Fibroblast of lung (primary cell): ENCODE results near the gene RPEL1. TPM values are rescaled to one million over a fixed set of nuclear protein-coding genes. Genes with fewer than 3 reads are reported as not detected.

Experiments used
- DNase-seq, 2 donors: peaks; one replicate each; pipeline versions ENCODE4 v3.0.0 to v3.0.0-alpha.2; 2010; ENCODE audit warnings: low read depth in 2 of 2
- H2AFZ ChIP-seq: 2 replicates; pipeline ENCODE4 v1.5.1; 2012; ENCODE audit warnings: low read length, control low read depth, inconsistent platforms
- H3K27ac ChIP-seq: 2 replicates; pipeline ENCODE4 v1.5.1; 2011; ENCODE audit warnings: low read length, control low read depth; ENCODE audit not compliant: insufficient read depth
- H3K27me3 ChIP-seq: 2 replicates; pipeline ENCODE4 v1.5.1; 2011; ENCODE audit warnings: mild to moderate bottlenecking, low read length; ENCODE audit not compliant: control insufficient read depth, insufficient read depth
- H3K36me3 ChIP-seq: 2 replicates; pipeline ENCODE4 v1.5.1; 2011; ENCODE audit warnings: low read length; ENCODE audit not compliant: control insufficient read depth, insufficient read depth
- H3K4me1 ChIP-seq: 2 replicates; pipeline ENCODE4 v1.5.1; 2011; ENCODE audit warnings: low read length; ENCODE audit not compliant: control insufficient read depth, insufficient read depth; ENCODE audit errors: extremely low read depth
- H3K4me2 ChIP-seq: 2 replicates; pipeline ENCODE4 v1.5.1; 2011; ENCODE audit warnings: low read length, control low read depth; ENCODE audit not compliant: insufficient read depth; ENCODE audit errors: extremely low read depth
- H3K4me3 ChIP-seq, 4 experiments: fragments of 200-600 bp in 1 of 4; sonication (generic) in 1 of 4; replicated peaks in 1 of 4; 2 replicates each; pipeline ENCODE4 v1.5.1; 2011 to 2016; ENCODE audit warnings: low read length in 4 of 4, low read depth in 3 of 4, mild to moderate bottlenecking in 3 of 4, control low read depth in 2 of 4, inconsistent platforms in 1 of 4, mixed read lengths in 1 of 4; ENCODE audit not compliant: insufficient read depth in 1 of 4; ENCODE audit errors: control extremely low read depth in 1 of 4
- H3K79me2 ChIP-seq: 2 replicates; pipeline ENCODE4 v1.5.1; 2012; ENCODE audit warnings: mild to moderate bottlenecking, low read length, inconsistent platforms; ENCODE audit not compliant: control insufficient read depth, insufficient read depth
- H3K9ac ChIP-seq: 2 replicates; pipeline ENCODE4 v1.5.1; 2011; ENCODE audit warnings: mild to moderate bottlenecking, low read length, control low read depth; ENCODE audit not compliant: insufficient read depth
- H3K9me3 ChIP-seq: 2 replicates; pipeline ENCODE4 v1.5.1; 2012; ENCODE audit warnings: low read depth, low read length; ENCODE audit not compliant: control insufficient read depth, insufficient read depth
- H4K20me1 ChIP-seq: 2 replicates; pipeline ENCODE4 v1.5.1; 2011; ENCODE audit warnings: low read length; ENCODE audit not compliant: control insufficient read depth, insufficient read depth; ENCODE audit errors: extremely low read depth
- EZH2 ChIP-seq: IDR thresholded peaks from 2 replicates; pipeline ENCODE4 v1.5.1; 2012; ENCODE audit warnings: low read length, control low read depth, mild to moderate bottlenecking; ENCODE audit errors: missing control alignments
- polyA plus RNA-seq, 2 donors: library from polyadenylated mRNA; depleted of rRNA in 1 of 2; stranded (reverse) in 1 of 2; unstranded in 1 of 2; fragments of >200 nt; gene quantifications; 2 replicates each; pipeline ENCODE4 v1.2.1, GENCODE V29; 2011 to 2012; ENCODE audit warnings: missing spikeins in 1 of 2
- total RNA-seq: library from RNA; depleted of rRNA; stranded (reverse); fragments of >200 nt; gene quantifications from 2 replicates; pipeline ENCODE4 v1.2.1, GENCODE V29; 2014
- TF ChIP-seq, protein P1 (sequence below), 2 donors: IDR thresholded peaks in 1 of 2; conservative IDR thresholded peaks in 1 of 2; 1 replicate in 1 of 2; 2 replicates in 1 of 2; pipeline ENCODE4 v1.5.1; 2011 to 2012; ENCODE audit warnings: low read length in 2 of 2, control low read depth in 1 of 2, inconsistent platforms in 1 of 2, low read depth in 1 of 2, mild to moderate bottlenecking in 1 of 2

The RPEL1 gene
- total and polyA plus RNA-seq, 2 donors (not counting 1 experiment from before 2014, with no cell fraction given), result 0.17 to 0.18 TPM

DNA sequence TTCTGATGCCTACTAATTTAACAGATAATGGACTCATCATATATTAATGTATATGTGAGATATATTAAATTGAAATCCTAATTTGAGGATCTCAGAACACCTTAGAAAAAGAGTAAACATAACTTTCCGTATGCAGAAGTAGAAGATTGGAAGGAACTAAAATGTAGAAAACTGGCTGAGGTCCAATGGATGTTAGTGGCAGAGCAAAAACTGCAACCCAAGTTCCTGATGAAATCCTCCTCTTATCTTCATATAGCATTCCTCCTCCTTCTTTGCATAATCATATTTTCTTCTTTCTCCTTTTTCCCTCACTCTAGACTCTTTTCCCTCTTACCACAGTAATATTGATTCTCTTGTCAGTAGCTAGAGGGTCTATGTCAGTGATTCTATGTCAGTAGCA, 37.3 kb downstream of the RPEL1 start:
- TF ChIP-seq, protein P1, sequence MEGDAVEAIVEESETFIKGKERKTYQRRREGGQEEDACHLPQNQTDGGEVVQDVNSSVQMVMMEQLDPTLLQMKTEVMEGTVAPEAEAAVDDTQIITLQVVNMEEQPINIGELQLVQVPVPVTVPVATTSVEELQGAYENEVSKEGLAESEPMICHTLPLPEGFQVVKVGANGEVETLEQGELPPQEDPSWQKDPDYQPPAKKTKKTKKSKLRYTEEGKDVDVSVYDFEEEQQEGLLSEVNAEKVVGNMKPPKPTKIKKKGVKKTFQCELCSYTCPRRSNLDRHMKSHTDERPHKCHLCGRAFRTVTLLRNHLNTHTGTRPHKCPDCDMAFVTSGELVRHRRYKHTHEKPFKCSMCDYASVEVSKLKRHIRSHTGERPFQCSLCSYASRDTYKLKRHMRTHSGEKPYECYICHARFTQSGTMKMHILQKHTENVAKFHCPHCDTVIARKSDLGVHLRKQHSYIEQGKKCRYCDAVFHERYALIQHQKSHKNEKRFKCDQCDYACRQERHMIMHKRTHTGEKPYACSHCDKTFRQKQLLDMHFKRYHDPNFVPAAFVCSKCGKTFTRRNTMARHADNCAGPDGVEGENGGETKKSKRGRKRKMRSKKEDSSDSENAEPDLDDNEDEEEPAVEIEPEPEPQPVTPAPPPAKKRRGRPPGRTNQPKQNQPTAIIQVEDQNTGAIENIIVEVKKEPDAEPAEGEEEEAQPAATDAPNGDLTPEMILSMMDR (conservative IDR thresholded peaks at IDR 0.05 in 1 of 2, IDR thresholded peaks at IDR 0.05 in 1 of 2; ENCODE audit: low read depth in 1 of 2, low read length in 2 of 2), result no peak
- no peak for TF ChIP-seq EZH2
- Histone ChIP-seq H3K36me3 (no peaks in the 10 kb centered on the region), H3K79me2 (no peaks in the 10 kb centered on the region), H3K9me3 (no peaks in the 10 kb centered on the region), H2AFZ (no peak overlapping the region), H3K27ac (no peak overlapping the region), H3K9ac (no peak overlapping the region), H4K20me1 (no peaks in the 10 kb centered on the region), H3K4me3 (no peak overlapping the region), H3K4me2 (no peak overlapping the region), H3K4me1 (peaks cover under 1% of the 10 kb centered on the region), H3K27me3 (peaks cover 14% of the 10 kb centered on the region)
- DNase-seq, result no peak

DNA sequence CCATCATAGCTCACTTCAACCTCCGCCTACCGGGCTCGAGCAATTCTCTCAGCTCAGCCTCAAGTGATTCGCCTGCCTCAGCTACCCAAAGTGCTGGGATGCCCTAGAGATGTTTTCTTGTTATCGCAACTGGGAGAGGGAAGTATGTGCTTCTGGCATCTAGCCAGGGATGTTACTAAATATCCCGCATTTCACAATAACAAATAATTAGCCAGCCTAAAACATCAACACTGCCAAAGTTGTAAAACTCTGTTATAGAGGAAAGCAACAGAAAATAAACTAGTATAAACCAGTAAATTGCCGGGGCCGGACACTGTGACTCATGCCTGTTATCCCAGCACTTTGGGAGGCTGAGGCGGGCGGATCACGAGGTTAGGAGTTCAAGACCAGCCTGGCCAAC, 38.5 kb downstream of the RPEL1 start:
- H3K4me2 ChIP-seq, result no peak overlapping the region
- TF ChIP-seq EZH2, result no peak
- TF ChIP-seq, protein P1 (conservative IDR thresholded peaks at IDR 0.05 in 1 of 2, IDR thresholded peaks at IDR 0.05 in 1 of 2; ENCODE audit: low read depth in 1 of 2, low read length in 2 of 2), result no peak
- H4K20me1 ChIP-seq, result no peaks in the 10 kb centered on the region
- no peak overlapping the region for H3K4me3 ChIP-seq
- H3K79me2 ChIP-seq, result no peaks in the 10 kb centered on the region
- no peaks in the 10 kb centered on the region for H3K36me3 ChIP-seq
- H3K27me3 ChIP-seq, result peaks cover 2% of the 10 kb centered on the region
- no peak overlapping the region for H3K9ac ChIP-seq
- DNase-seq, result peak in 1 of 2 donors; percentile 54
- H3K9me3 ChIP-seq, result no peaks in the 10 kb centered on the region
- no peak overlapping the region for H2AFZ ChIP-seq
- H3K4me1 ChIP-seq, result no peaks in the 10 kb centered on the region
- no peak overlapping the region for H3K27ac ChIP-seq

DNA sequence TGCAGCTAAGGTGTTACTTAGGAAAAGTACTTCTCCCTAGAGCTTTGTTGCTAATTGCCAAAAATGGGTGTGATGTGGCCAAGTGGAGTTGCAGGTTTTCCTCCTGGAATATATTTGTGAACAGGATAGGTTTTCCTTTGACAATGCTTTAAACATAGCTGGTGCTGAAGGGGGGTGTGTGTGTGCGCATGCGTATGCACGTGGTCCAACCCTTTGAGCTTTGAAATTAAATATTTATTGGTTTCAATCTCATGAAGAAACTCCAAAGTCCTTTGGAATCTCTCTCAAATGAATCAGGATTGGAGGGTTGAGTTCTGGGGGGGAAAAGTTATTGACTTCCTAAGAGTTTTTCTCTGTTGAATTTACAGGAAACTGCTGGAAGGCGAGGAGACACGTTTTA, 42.3 kb downstream of the RPEL1 start:
- H3K4me1 ChIP-seq, result no peaks in the 10 kb centered on the region
- no peaks in the 10 kb centered on the region for H4K20me1 ChIP-seq
- H3K27me3 ChIP-seq, result no peaks in the 10 kb centered on the region
- no peaks in the 10 kb centered on the region for H3K9me3 ChIP-seq
- no peaks in the 10 kb centered on the region for H3K79me2 ChIP-seq
- H2AFZ ChIP-seq, result no peak overlapping the region
- H3K27ac ChIP-seq, result no peak overlapping the region
- DNase-seq, result no peak
- H3K9ac ChIP-seq, result no peak overlapping the region
- H3K4me3 ChIP-seq, result no peak overlapping the region
- no peak overlapping the region for H3K4me2 ChIP-seq
- TF ChIP-seq EZH2, result no peak
- TF ChIP-seq, protein P1 (conservative IDR thresholded peaks at IDR 0.05 in 1 of 2, IDR thresholded peaks at IDR 0.05 in 1 of 2; ENCODE audit: low read depth in 1 of 2, low read length in 2 of 2), result no peak
- H3K36me3 ChIP-seq, result no peaks in the 10 kb centered on the region
